GM21423 (cell line): ENCODE results near the gene PLEKHA6.

Experiments
- ATAC-seq: cut with Tn5 transposase; IDR thresholded peaks from one replicate; pipeline ENCODE4 v1.9.1; 2021; ENCODE audit warnings: mild to moderate bottlenecking, moderate library complexity; ENCODE audit not compliant: unreplicated experiment

The PLEKHA6 gene

GRCh38 chr1:204221271-204221670 is 138.5 kb downstream of the PLEKHA6 start:
- ATAC-seq = no peak

DNA sequence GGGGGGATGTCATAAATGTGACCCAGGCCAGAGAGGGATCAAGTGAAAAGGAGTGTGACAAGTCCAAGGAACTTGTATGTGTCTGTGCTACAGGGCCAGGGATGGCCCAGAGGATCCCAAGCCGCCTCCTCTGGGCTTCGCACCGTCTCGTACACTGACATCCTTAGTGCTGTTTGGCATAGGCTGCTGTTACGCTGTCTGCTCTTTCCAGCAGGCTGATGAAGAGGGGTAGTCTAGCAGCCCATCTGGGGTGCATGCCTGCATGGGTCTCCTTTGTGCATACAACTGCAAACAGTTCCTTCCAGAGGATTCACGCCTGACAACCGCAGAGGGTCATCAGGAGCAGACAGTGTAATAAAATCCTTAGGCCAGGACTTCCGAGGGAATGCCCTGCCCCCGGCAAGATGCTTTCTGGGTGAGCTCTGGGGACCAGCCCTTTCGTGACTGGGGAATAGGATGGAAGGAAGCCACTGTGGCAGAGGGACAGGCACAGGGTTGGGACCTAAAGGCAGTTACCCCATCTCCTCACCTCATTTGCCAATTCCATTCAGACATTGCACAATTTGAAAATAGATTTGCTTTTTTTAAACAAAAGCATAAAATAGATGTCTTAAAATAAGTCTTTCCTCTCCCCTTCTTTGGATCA is 139.6 kb downstream of the PLEKHA6 start:
- ATAC-seq = no peak

GRCh38 chr1:204218552-204218951 is 141.2 kb downstream of the PLEKHA6 start:
- ATAC-seq = no peak

- no peak for ATAC-seq
These were observed 142.1 kb downstream of the PLEKHA6 start for GRCh38 chr1:204217648-204218000.

DNA sequence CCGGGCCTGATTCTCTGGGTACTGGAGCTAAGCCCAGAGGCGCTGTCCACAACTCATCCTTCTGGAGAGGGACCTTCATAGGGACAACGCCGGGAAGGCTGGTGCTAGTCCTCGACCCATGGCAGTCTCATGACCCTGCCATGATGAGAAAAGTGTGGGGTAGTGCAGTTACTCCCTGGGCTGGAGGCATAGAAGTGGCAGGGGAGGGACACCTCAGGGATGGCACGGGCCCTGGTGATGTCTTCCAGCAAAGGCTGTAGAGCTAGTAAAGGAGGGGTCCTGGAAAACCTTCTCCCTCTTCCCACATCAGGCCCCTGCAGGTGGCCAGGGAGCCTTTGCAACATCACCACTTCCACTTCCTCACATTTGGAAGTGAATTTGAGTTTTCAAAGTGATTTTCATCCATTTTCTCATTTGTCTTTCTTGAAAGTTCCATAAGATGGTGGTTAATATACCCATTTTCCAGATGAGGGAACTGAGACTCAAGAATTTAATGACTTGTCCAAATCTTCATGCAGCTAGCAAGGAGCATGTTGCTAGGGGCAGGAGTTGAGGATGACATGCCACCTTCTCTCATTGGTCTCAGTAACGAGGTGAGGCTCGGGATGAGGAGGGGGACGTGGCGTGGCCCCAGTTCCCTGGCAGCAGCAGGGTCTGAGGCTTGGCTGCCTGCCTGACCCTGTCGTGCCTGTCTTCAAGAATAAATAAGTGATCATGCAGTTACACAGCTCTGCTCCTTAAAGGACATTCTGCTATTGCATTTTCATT is 142.7 kb downstream of the PLEKHA6 start:
- ATAC-seq = no peak

DNA sequence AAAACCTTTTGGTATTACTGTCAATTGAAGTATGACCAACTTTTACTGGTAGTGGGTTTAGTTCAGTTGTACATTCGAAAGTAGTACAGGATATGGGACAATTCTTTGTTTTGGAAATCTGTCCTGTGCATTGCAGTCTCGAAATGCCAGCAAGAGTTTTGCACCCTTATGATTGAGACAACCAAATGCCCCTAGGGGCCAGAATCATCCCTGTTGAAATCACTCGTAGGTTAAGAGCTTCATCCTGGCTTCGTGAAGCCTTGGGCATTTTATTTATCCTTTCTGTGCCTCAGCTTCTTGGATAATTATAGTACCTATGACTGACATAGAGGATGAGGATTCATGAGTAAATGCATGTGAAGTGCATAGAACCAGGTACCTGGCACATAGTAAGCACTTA is 143.5 kb downstream of the PLEKHA6 start:
- ATAC-seq = no peak

- ATAC-seq = peak; percentile 73
These were observed 145.8 kb downstream of the PLEKHA6 start, which contains the start of gene GOLT1A for GRCh38 chr1:204213668-204214662. GOLT1A (minus strand) TSS chr1:204213988; CDS start chr1:204213906, 82 bp downstream.

- ATAC-seq = no peak
These were observed 147.0 kb downstream of the PLEKHA6 start for GRCh38 chr1:204212715-204213114.

GRCh38 chr1:204211046-204211445 is 148.7 kb downstream of the PLEKHA6 start:
- ATAC-seq = no peak

DNA sequence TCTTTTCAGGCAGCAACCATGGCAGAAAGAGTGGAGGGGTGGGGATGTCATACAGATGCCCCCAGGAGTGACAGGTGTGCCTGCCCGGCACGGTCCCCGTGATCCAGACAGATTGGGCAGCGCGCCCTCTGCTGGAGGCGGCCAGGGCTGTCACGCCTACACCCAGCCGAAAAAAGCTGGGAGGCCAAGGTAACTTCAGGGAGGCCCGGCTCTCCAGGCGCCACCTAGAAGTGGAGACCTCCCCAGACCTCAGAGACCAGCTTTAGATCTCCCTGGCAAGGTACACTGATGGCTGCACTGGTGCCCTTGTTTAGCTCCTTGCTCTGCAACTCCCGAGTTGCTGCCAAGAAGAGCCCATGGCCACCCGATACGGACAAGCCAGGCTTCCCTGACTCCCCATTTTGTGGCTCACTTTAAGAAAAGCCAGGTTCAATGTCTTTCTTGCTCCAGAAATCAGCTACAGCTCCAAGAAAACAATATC is 152.6 kb downstream of the PLEKHA6 start:
- peak; percentile 65 for ATAC-seq

GRCh38 chr1:204206121-204206520 is 153.6 kb downstream of the PLEKHA6 start:
- ATAC-seq = no peak

- ATAC-seq = no peak
These were observed 154.2 kb downstream of the PLEKHA6 start for GRCh38 chr1:204205486-204205885.

- no peak for ATAC-seq
These were observed 154.8 kb downstream of the PLEKHA6 start for GRCh38 chr1:204204944-204205343.

GRCh38 chr1:204203206-204203767 is 156.4 kb downstream of the PLEKHA6 start:
- ATAC-seq = no peak

DNA sequence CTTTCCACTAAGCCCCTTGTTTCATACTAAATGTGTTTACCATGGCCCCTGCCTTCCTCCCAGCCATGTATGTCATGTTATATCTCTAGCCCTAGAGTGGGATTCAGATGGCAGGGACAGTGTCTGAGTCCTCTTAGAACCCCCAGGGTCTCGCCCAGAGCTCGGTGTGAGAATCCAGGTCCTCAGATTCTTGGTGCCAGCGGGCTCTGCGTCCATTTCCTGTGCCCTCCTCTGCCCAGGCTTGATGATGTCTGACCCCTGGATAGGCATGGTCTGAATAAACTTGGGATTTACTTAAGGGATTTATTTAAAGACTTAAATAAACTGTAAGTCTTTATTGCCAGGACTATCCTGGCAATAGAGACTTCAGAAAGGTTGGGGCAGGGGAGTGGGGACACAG is 157.2 kb downstream of the PLEKHA6 start:
- no peak for ATAC-seq

- no peak for ATAC-seq
These were observed 158.2 kb downstream of the PLEKHA6 start for GRCh38 chr1:204201348-204202040.

DNA sequence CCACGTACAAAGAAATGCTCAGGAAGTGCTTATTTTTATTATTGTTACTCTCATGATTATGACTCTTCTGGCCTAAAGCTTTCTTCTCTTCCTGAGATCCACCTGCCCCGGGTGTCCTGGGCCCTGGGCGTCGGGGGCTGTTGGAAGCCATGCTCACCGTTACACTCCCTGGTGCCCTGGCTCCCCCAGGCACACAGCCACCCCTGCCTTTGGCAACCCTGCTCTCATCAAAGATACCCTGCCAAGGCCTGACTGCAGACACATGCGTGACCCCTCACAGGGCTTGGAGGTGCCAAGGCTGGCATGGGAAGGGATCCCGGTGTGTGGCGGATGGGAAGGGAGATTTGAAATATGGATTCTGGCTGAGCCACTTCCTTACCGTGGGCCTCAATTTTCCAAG is 160.2 kb downstream of the PLEKHA6 start:
- no peak for ATAC-seq

- ATAC-seq = no peak
These were observed 161.1 kb downstream of the PLEKHA6 start for GRCh38 chr1:204198348-204199340.

GRCh38 chr1:204197068-204197467 is 162.7 kb downstream of the PLEKHA6 start:
- no peak for ATAC-seq
